NCI-H2107 (cell line): Measurements from ENCODE around the gene MAP3K3.

ENCODE experiments used
- DNase-seq: peaks from one replicate; lab custom pipeline; 2025; lab: John Stamatoyannopoulos, UW

The MAP3K3 gene

GRCh38 chr17:63653050-63653449 lies 30.8 kb downstream of the MAP3K3 start:
- no peak for DNase-seq

GRCh38 chr17:63657786-63658185 lies 35.6 kb downstream of the MAP3K3 start:
- DNase-seq: no peak

- no peak for DNase-seq
Measured at GRCh38 chr17:63658366-63658765, 36.1 kb downstream of the MAP3K3 start.

- DNase-seq: no peak
Measured at GRCh38 chr17:63659850-63660249, 37.6 kb downstream of the MAP3K3 start.

GRCh38 chr17:63665527-63666214 lies 43.5 kb downstream of the MAP3K3 start:
- DNase-seq: no peak

GRCh38 chr17:63672856-63673255 lies 50.6 kb downstream of the MAP3K3 start:
- DNase-seq: no peak

GRCh38 chr17:63675231-63675606 lies 53.0 kb downstream of the MAP3K3 start:
- no peak for DNase-seq

- DNase-seq: no peak
Measured at GRCh38 chr17:63675607-63676546, 53.7 kb downstream of the MAP3K3 start.

- DNase-seq: no peak
Measured at GRCh38 chr17:63676584-63676983, 54.4 kb downstream of the MAP3K3 start.

GRCh38 chr17:63679214-63679613 lies 57.0 kb downstream of the MAP3K3 start:
- no peak for DNase-seq

- DNase-seq: no peak
Measured at GRCh38 chr17:63680700-63681099, 58.5 kb downstream of the MAP3K3 start.

GRCh38 chr17:63681530-63681929 lies 59.3 kb downstream of the MAP3K3 start:
- DNase-seq: no peak

GRCh38 chr17:63682441-63682840 lies 60.2 kb downstream of the MAP3K3 start:
- no peak for DNase-seq

GRCh38 chr17:63682981-63683380 lies 60.8 kb downstream of the MAP3K3 start:
- no peak for DNase-seq

GRCh38 chr17:63685041-63685440 lies 62.8 kb downstream of the MAP3K3 start:
- DNase-seq: no peak

- DNase-seq: no peak
Measured at GRCh38 chr17:63685578-63685977, 63.4 kb downstream of the MAP3K3 start.

- no peak for DNase-seq
Measured at GRCh38 chr17:63686138-63686685, 64.0 kb downstream of the MAP3K3 start.

GRCh38 chr17:63688396-63689020 lies 66.3 kb downstream of the MAP3K3 start:
- DNase-seq: no peak

GRCh38 chr17:63689479-63689878 lies 67.3 kb downstream of the MAP3K3 start:
- DNase-seq: no peak

GRCh38 chr17:63692195-63692816 lies 70.1 kb downstream of the MAP3K3 start:
- no peak for DNase-seq

GRCh38 chr17:63693411-63694113 lies 71.3 kb downstream of the MAP3K3 start:
- DNase-seq: no peak
